ENCODE results near the gene ALDH3B1. TPM values are rescaled to one million over a fixed set of nuclear protein-coding genes. Genes with fewer than 3 reads are reported as not detected.

Gene ALDH3B1
- total RNA-seq, 1 donor from 2014 or later = 1.7 TPM

DNA sequence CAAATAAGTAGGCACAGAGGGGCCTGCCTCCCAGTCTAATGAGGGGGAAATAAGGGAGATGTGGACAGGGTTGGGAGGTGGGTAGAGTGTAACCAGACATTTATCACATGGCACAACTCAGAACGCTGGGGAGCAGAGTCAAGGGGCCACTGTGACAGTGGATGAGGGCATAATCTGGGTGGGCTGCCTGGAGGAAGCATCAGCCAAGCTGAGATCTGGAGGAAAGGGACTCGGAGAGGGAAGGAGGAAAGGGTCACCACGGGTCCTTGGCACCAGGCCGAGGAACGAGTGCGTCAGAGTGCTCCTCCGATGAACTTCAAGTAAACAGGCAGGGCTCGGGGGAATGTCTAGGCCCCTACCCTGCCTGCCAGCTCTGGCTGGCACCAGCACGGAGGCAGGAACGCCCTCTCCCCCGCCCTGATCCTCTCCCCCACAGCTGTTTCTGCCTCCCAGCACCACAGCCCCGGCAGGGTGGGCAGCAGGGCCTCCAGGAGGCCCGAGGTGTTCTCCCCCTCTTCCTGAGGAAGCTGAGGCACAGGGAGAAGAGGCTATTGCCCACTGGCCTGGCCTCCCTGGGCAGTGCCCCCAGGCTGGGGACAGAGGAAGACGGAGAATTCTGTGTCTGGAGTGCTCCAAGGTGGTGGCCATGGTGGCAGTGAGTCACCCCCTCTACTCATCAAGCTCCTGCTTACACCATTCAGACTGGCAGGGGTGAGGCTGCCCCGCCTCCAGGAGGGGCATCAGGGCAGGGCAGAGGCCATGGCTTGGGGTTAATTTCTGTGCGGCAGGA, 4.2 kb downstream of the ALDH3B1 start:
- no peak for DNase-seq (ENCODE audit: extremely low spot score, unreplicated experiment)
- Mint-ChIP-seq H3K4me1 (ENCODE audit: unreplicated experiment) (peaks cover 46% of the 10 kb centered on the region), H3K9me3 (no peaks in the 10 kb centered on the region), H3K4me3 (no peak overlapping the region), H3K27me3 (no peaks in the 10 kb centered on the region), H3K27ac (peak overlapping the region; percentile 91), H3K36me3 (no peaks in the 10 kb centered on the region)
- no peak for TF ChIP-seq CTCF (conservative IDR thresholded peaks at IDR 0.05)

DNA sequence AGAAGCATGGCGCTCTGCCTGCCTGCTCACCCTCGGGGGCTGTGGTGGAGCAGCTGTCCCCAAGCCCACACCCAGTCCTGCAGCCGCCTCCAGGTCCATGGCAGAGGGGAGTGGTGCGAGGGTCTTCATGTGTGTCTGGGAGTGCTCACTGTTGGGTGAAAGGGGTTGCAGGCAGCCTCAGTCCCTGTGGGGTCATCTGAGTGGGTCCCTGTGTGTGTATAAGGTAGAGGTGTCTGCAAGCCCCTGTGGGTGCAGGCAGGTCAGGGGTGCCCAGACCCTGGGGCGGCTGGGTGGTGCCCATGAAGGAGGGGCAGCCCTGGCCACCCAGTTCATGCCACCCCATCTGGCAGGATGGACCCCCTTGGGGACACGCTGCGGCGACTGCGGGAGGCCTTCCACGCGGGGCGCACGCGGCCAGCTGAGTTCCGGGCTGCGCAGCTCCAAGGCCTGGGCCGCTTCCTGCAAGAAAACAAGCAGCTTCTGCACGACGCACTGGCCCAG, 4.9 kb downstream of the ALDH3B1 start:
- H3K27me3 Mint-ChIP-seq = no peaks in the 10 kb centered on the region
- no peak overlapping the region for H3K4me3 Mint-ChIP-seq
- DNase-seq (ENCODE audit: extremely low spot score, unreplicated experiment) = no peak
- no peak for TF ChIP-seq CTCF (conservative IDR thresholded peaks at IDR 0.05)
- H3K27ac Mint-ChIP-seq = no peak overlapping the region
- no peaks in the 10 kb centered on the region for H3K9me3 Mint-ChIP-seq
- H3K36me3 Mint-ChIP-seq = no peaks in the 10 kb centered on the region
- H3K4me1 Mint-ChIP-seq (ENCODE audit: unreplicated experiment) = peaks cover 40% of the 10 kb centered on the region

- no peak overlapping the region for H3K27ac Mint-ChIP-seq
- TF ChIP-seq CTCF (conservative IDR thresholded peaks at IDR 0.05) = no peak
- H3K4me3 Mint-ChIP-seq = no peak overlapping the region
- no peak for DNase-seq (ENCODE audit: extremely low spot score, unreplicated experiment)
- H3K4me1 Mint-ChIP-seq (ENCODE audit: unreplicated experiment) = peaks cover 37% of the 10 kb centered on the region
- no peaks in the 10 kb centered on the region for H3K9me3 Mint-ChIP-seq
- no peaks in the 10 kb centered on the region for H3K27me3 Mint-ChIP-seq
- H3K36me3 Mint-ChIP-seq = no peaks in the 10 kb centered on the region
These were observed 5.3 kb downstream of the ALDH3B1 start for GRCh38 chr11:68015467-68015866.

GRCh38 chr11:68016161-68016903, 6.2 kb downstream of the ALDH3B1 start:
- no peaks in the 10 kb centered on the region for H3K9me3 Mint-ChIP-seq
- DNase-seq (ENCODE audit: extremely low spot score, unreplicated experiment) = no peak
- peak overlapping the region; percentile 41 for H3K27ac Mint-ChIP-seq
- TF ChIP-seq CTCF (conservative IDR thresholded peaks at IDR 0.05) = no peak
- H3K4me3 Mint-ChIP-seq = no peak overlapping the region
- H3K36me3 Mint-ChIP-seq = no peaks in the 10 kb centered on the region
- H3K4me1 Mint-ChIP-seq (ENCODE audit: unreplicated experiment) = peaks cover 36% of the 10 kb centered on the region
- no peaks in the 10 kb centered on the region for H3K27me3 Mint-ChIP-seq

DNA sequence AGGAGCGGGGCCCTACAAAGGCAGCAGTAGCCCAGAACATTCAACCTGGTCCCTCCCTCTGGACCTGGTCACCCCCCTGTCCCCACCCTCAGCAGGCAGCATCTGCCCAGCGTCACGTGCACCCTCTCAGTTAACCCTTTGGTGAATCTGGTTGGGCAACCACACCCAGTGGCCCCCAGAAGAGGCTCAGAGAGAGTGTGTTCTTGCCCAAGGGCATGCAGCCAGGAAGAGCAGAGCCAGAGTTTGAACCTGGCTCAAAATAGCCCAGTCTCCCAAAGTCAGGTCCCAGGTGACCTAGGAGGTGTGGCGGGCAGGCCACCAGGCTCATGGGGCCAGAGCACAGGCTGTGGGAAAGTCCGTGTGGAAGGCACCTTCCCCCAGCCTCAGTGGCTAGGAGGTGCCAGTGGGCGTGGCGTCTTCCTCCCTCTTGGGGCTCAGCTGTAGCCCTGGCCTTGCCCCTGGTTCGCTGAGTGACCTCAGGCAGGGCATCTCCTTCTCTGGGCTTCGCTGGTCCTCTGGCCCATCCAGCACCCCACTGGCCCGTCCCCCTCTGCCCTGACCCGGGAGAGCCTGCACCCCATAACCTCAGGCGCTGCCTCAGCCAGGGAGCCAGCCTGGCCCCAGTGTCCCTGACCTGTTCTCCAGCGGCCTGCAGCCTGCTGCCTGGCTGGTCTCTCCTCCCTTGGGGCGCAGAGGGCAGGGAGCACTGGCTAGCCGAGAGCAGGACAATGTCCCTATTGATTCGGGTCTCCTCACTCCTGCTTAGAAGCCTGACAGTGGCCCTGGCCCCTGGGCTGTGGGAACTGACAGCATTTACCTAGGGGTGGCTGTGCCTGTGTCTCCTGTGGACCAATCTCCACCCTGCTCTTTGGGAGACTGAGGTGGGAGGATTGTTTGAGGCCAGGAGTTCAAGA, 7.0 kb downstream of the ALDH3B1 start:
- no peak for DNase-seq (ENCODE audit: extremely low spot score, unreplicated experiment)
- no peaks in the 10 kb centered on the region for H3K27me3 Mint-ChIP-seq
- H3K27ac Mint-ChIP-seq = peak overlapping the region; percentile 41
- no peak for TF ChIP-seq CTCF (conservative IDR thresholded peaks at IDR 0.05)
- no peaks in the 10 kb centered on the region for H3K36me3 Mint-ChIP-seq
- H3K4me1 Mint-ChIP-seq (ENCODE audit: unreplicated experiment) = peaks cover 31% of the 10 kb centered on the region
- H3K4me3 Mint-ChIP-seq = no peak overlapping the region
- H3K9me3 Mint-ChIP-seq = no peaks in the 10 kb centered on the region

Data from type B pancreatic cell (in vitro differentiated cells).